MCF 10A (cell line): ENCODE data around the gene HPS1. TPM values are rescaled to one million over a fixed set of nuclear protein-coding genes. Genes with fewer than 3 reads are reported as not detected.

Experiments
- BruUV-seq: library from RNA; stranded (reverse); fragments of 400-500 nt; replicated peaks from 2 replicates; lab custom pipeline; 2021; lab: Mats Ljungman, UMichigan
- CTCF ChIA-PET: fragments of 300-600 bp; sonication (Branson Sonifier 250); formaldehyde crosslinking; extraction: SDS; loops from one replicate; lab custom pipeline; 2021; ENCODE audit warnings: antibody characterized with exemption, inconsistent platforms; lab: Yijun Ruan, JAX
- POLR2A ChIA-PET: fragments of 300-600, 350-650 bp; sonication (Branson Sonifier 250); formaldehyde crosslinking; extraction: SDS; loops from one replicate; lab custom pipeline; 2020; ENCODE audit warnings: antibody characterized with exemption, inconsistent platforms; lab: Yijun Ruan, JAX
- DNase-seq: peaks from one replicate; pipeline ENCODE4 v3.0.0-alpha.2; 2018; ENCODE audit not compliant: unreplicated experiment
- H3K27ac Mint-ChIP-seq: one replicate; pipeline ENCODE4 v1.8.0; 2022; ENCODE audit warnings: mild to moderate bottlenecking, low read depth, mixed read lengths; ENCODE audit not compliant: unreplicated experiment
- H3K27me3 Mint-ChIP-seq: one replicate; pipeline ENCODE4 v1.8.0; 2022; ENCODE audit warnings: mixed read lengths; ENCODE audit not compliant: insufficient read depth, unreplicated experiment
- H3K36me3 Mint-ChIP-seq: one replicate; pipeline ENCODE4 v1.8.0; 2022; ENCODE audit warnings: mild to moderate bottlenecking, moderate library complexity, mixed read lengths; ENCODE audit not compliant: insufficient read depth, unreplicated experiment
- H3K4me1 Mint-ChIP-seq: one replicate; pipeline ENCODE4 v1.8.0; 2022; ENCODE audit warnings: mixed read lengths; ENCODE audit not compliant: insufficient read depth, unreplicated experiment
- H3K4me3 Mint-ChIP-seq: one replicate; pipeline ENCODE4 v1.8.0; 2022; ENCODE audit warnings: mild to moderate bottlenecking, moderate library complexity, mixed read lengths; ENCODE audit not compliant: unreplicated experiment
- H3K9me3 Mint-ChIP-seq: one replicate; pipeline ENCODE4 v1.8.0; 2022; ENCODE audit warnings: mixed read lengths; ENCODE audit not compliant: unreplicated experiment
- intact Hi-C: fragments of 100-400 bp; cut with micrococcal nuclease; formaldehyde crosslinking; loops from 2 replicates; pipeline ENCODE4 v1.14.1; 2022
- total RNA-seq: library from RNA; stranded (reverse); gene quantifications from 2 replicates; pipeline ENCODE4 v1.2.3, GENCODE V29; 2022
- TF ChIP-seq, protein P1 (sequence below): fragments of 200-600 bp; IDR thresholded peaks from one replicate; pipeline ENCODE4 v1.8.0; 2022; ENCODE audit warnings: antibody characterized with exemption, mild to moderate bottlenecking; ENCODE audit not compliant: unreplicated experiment

Gene HPS1
- total RNA-seq, 1 experiment from 2014 or later, result 41.8 TPM

DNA sequence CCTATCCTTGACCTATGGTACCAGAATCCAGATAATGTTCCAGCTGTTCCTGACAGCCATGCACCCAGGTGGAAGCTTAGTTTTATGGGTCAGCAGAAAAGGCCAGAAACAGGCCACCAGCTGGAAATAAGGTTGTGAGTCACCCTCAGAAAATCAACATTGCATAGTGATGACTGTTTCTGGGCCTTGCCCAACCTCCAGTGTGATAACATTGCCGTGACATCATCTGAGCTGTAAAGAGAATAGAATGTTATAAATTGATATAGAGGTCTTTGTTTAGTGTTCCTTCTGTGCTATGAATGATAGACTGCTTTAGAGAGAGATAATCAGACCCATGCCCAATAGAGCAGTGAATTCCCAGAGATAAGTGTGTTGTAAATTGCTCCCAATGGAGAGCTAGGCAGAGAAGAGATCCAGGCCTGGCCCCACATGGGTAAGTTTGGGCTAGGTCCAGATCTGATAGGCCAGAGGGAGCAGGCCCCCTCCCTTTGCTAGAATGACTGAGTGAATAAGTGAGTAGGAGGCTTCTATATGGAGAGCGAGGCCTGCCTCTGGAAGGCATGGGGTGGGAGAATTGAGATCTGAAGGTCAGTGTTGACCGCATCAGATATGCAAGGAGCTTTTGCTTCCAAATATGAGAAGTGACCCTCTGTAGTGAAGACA, 14.2 kb upstream of the HPS1 start:
- POLR2A ChIA-PET, result interaction anchor here (0.6 kb wide), 1 partner anchor 1000 kb away, joined by 3 read pairs; no protein-coding TSS in a partner anchor
- Mint-ChIP-seq H3K27ac (peak overlapping the region; percentile 28), H3K4me1 (peaks cover 18% of the 10 kb centered on the region), H3K9me3 (no peaks in the 10 kb centered on the region), H3K4me3 (no peak overlapping the region), H3K27me3 (peaks cover 15% of the 10 kb centered on the region), H3K36me3 (no peaks in the 10 kb centered on the region)
- no TSS peak for BruUV-seq
- CTCF ChIA-PET, result interaction anchor here (0.5 to 2.1 kb wide), 6 partner anchors 447 to 1906 kb away, joined by 3 to 8 read pairs (median 3); no protein-coding TSS in a partner anchor
- TF ChIP-seq, protein P1, sequence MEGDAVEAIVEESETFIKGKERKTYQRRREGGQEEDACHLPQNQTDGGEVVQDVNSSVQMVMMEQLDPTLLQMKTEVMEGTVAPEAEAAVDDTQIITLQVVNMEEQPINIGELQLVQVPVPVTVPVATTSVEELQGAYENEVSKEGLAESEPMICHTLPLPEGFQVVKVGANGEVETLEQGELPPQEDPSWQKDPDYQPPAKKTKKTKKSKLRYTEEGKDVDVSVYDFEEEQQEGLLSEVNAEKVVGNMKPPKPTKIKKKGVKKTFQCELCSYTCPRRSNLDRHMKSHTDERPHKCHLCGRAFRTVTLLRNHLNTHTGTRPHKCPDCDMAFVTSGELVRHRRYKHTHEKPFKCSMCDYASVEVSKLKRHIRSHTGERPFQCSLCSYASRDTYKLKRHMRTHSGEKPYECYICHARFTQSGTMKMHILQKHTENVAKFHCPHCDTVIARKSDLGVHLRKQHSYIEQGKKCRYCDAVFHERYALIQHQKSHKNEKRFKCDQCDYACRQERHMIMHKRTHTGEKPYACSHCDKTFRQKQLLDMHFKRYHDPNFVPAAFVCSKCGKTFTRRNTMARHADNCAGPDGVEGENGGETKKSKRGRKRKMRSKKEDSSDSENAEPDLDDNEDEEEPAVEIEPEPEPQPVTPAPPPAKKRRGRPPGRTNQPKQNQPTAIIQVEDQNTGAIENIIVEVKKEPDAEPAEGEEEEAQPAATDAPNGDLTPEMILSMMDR, result no peak
- intact Hi-C loops, result loop anchor here (10.0 kb wide), 2 partner anchors 196 to 394 kb away; partner anchors contain the start of gene LOXL4
- DNase-seq, result peak; percentile 80

GRCh38 chr10:98458809-98459784, 12.4 kb upstream of the HPS1 start:
- no peak for DNase-seq
- TF ChIP-seq, protein P1, result no peak
- Mint-ChIP-seq H3K27ac (no peak overlapping the region), H3K9me3 (no peaks in the 10 kb centered on the region), H3K4me3 (no peak overlapping the region), H3K36me3 (no peaks in the 10 kb centered on the region), H3K27me3 (peaks cover 15% of the 10 kb centered on the region), H3K4me1 (peaks cover 18% of the 10 kb centered on the region)
- POLR2A ChIA-PET, result interaction anchor here (0.6 kb wide), 1 partner anchor 1201 kb away, joined by 4 read pairs; no protein-coding TSS in a partner anchor
- CTCF ChIA-PET, result interaction anchor here (1.2 to 1.6 kb wide), 3 partner anchors 8 to 33 kb away, joined by 5 to 6 read pairs (median 5); no protein-coding TSS in a partner anchor
- intact Hi-C loops, result no loop called here
- BruUV-seq, result no TSS peak

DNA sequence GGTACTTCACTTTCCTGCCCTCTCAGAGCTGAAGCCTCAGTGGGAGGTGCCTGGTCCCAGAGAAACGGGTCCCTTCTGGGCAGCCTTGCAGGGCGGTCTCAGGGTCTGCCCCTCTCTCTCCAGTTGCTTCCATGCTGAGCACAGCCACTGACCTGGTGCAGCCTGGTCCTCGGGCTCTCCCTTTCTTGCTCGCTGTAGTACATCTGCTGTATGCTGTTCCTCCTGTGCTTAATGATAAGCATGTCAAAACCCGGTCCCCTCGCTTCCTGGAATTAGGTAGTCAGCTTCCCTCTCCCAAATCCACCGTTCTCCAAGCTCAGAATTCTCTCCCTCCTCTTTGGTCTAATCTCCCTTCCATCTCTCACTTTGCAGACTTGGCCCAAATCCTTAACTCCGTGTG, 11.0 kb upstream of the HPS1 start:
- ChIA-PET POLR2A (no interaction called here), CTCF (interaction anchor here (0.5 to 1.2 kb wide), 4 partner anchors 9 to 666 kb away, joined by 3 to 6 read pairs (median 4); no protein-coding TSS in a partner anchor)
- no peak overlapping the region for H3K27ac Mint-ChIP-seq
- BruUV-seq, result no TSS peak
- no peaks in the 10 kb centered on the region for H3K36me3 Mint-ChIP-seq
- intact Hi-C loops, result no loop called here
- peaks cover 22% of the 10 kb centered on the region for H3K27me3 Mint-ChIP-seq
- no peak for DNase-seq
- H3K9me3 Mint-ChIP-seq, result no peaks in the 10 kb centered on the region
- peaks cover 18% of the 10 kb centered on the region for H3K4me1 Mint-ChIP-seq
- H3K4me3 Mint-ChIP-seq, result no peak overlapping the region
- TF ChIP-seq, protein P1, result no peak
